ENCODE data around the gene SOX10.
"Not testable (repeated sequence)": the region's sequence is repeated elsewhere in the genome, so short reads cannot be mapped to it uniquely, and the experiment has no call there.

SOX10 gene

DNA sequence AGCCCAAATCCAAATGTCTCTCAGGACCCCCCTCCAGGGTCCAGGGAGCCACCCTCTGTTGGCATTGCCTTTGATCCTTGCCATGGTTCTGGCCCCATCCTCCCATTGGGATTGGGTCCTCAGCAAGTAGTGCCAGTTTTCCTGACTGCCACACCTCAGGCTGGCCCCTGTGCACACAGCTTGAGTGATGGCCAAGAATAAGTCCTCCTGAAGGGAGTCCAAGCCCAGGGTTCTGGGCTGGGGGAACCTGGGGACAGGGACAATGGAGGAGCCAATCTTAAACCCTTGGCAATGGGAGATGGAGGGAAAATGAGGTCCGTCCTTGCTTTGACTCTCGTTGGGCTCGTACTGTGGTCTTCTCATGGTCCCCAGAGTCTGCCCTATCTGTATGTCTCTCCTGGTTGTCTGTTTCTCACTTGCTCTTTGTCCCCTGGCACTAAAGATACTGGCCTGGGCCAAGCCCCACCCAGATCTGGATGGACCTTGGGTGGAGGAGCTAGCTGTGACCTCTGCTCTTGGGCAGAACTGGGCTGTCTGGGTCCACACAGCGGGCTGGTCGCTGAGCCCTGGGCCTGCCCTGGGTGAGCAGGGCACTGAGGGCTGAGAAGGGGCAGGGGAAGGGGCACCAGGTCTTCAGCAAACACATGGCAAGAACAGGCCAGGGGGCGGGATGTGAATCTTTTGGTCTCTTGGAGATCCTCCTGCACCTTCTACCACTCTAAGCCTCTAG, 2.9 kb downstream of the SOX10 start:
- Histone ChIP-seq H3K9ac (ENCODE audit: low read depth, low read length) (no peak overlapping the region), H3K27me3 (ENCODE audit: insufficient read depth, low read length) (peaks cover 39% of the 10 kb centered on the region), H3K4me1 (ENCODE audit: insufficient read depth, low read length) (peaks cover 4% of the 10 kb centered on the region; the same call in 1 of the 2 replicates), H3K36me3 (ENCODE audit: insufficient read depth, low read depth, low read length) (no peaks in the 10 kb centered on the region), H3K9me3 (ENCODE audit: insufficient read depth, low read depth, low read length) (no peaks in the 10 kb centered on the region), H3K27ac (ENCODE audit: low read length) (no peak overlapping the region), H3K4me3 (ENCODE audit: low read length) (no peak overlapping the region)

DNA sequence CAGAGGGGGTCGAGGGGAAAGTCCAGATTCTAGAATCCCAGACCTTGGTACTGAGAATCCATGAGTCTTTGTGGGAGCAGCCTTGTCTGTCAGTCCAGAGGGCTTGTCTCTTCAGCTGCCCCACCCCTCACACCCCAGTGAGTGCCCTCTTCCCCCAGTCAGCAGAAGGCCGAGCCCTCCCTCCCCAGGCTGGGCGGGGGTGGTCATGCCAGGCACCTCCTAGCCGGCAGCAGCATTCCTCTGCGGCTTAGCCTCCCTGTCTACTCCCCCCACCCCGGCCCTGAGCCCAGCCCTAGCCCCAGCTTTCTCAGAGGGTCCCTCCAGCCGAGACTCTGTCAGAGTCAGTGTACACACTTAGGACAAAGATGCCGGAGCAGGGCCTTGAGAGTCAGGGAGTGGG, 4.6 kb downstream of the SOX10 start:
- peaks cover 4% of the 10 kb centered on the region; the same call in 1 of the 2 replicates for H3K4me1 ChIP-seq (ENCODE audit: insufficient read depth, low read length)
- H3K4me3 ChIP-seq (ENCODE audit: low read length) = no peak overlapping the region
- peaks cover 30% of the 10 kb centered on the region for H3K27me3 ChIP-seq (ENCODE audit: insufficient read depth, low read length)
- no peaks in the 10 kb centered on the region for H3K9me3 ChIP-seq (ENCODE audit: insufficient read depth, low read depth, low read length)
- no peak overlapping the region for H3K9ac ChIP-seq (ENCODE audit: low read depth, low read length)
- H3K36me3 ChIP-seq (ENCODE audit: insufficient read depth, low read depth, low read length) = no peaks in the 10 kb centered on the region
- no peak overlapping the region for H3K27ac ChIP-seq (ENCODE audit: low read length)

DNA sequence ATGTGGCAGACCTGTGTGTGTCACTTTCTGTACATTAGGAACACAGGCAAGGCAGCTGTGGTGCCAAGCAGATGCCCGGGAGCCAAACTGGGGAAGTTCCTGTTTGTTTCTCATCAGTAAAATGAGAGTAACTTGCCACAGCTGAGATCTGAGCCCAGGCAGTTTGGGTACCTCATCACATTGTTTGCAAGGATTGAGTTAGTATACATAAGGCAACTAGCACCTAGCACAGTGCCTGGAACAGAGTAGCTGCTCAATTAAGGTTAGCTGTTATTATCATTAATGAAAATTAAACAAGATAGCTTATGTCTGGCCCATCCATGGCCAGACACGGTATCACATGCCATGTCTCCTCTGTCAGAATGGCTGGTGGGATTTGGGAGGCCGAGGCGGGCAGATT, 7.8 kb downstream of the SOX10 start:
- no peak overlapping the region for H3K4me3 ChIP-seq (ENCODE audit: low read length)
- H3K4me1 ChIP-seq (ENCODE audit: insufficient read depth, low read length) = peaks cover 6% of the 10 kb centered on the region; the same call in 1 of the 2 replicates
- no peaks in the 10 kb centered on the region for H3K36me3 ChIP-seq (ENCODE audit: insufficient read depth, low read depth, low read length)
- H3K9me3 ChIP-seq (ENCODE audit: insufficient read depth, low read depth, low read length) = no peaks in the 10 kb centered on the region
- no peaks in the 10 kb centered on the region for H3K27me3 ChIP-seq (ENCODE audit: insufficient read depth, low read length)
- no peak overlapping the region for H3K27ac ChIP-seq (ENCODE audit: low read length)
- H3K9ac ChIP-seq (ENCODE audit: low read depth, low read length) = no peak overlapping the region

DNA sequence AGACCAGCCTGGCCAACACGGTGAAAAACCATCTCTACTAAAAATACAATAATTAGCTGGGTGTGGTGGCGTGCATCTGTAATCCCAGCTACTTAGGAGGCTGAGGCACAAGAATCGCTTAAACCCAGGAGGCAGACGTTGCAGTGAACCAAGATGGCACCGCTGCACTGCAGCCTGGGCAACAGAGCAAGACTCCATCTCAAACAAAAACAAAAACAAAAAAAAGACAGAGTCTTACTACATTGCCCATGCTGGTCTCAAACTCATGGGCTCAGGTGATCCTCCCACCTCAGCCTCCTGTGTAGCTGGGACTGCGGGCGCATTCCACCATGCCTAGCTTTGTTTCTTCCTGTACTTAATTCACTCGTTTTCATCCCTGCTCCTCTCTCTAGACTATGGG, 8.3 kb downstream of the SOX10 start:
- not testable (repeated sequence) for H3K27ac ChIP-seq (ENCODE audit: low read length)

DNA sequence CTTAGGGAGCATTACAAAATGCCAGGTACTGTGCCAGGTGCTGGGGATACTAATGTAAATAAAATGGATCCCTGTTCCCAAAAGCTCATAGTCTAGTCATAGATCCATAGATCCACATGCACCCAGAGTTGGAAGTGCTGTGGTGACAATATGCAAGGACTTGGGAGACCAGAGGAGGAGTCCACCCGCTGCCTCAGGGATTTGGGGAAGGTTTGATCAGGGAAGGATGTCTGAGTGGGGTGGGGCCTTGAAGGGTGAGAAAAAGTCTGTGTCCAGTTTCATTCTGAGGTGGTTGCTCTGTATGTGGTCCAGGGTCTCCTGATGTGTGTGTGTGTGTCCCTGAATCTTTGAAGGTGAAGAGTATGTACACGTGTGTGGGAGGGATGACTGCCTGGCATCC, 9.2 kb downstream of the SOX10 start:
- Histone ChIP-seq H3K4me3 (ENCODE audit: low read length) (no peak overlapping the region), H3K27ac (ENCODE audit: low read length) (no peak overlapping the region), H3K9ac (ENCODE audit: low read depth, low read length) (no peak overlapping the region), H3K36me3 (ENCODE audit: insufficient read depth, low read depth, low read length) (no peaks in the 10 kb centered on the region), H3K4me1 (ENCODE audit: insufficient read depth, low read length) (peaks cover 9% of the 10 kb centered on the region; the same call in 1 of the 2 replicates), H3K27me3 (ENCODE audit: insufficient read depth, low read length) (no peaks in the 10 kb centered on the region), H3K9me3 (ENCODE audit: insufficient read depth, low read depth, low read length) (no peaks in the 10 kb centered on the region)

More for the DNA sequence above, 8.3 kb downstream of the SOX10 start:
- H3K9me3 ChIP-seq (ENCODE audit: insufficient read depth, low read depth, low read length); H3K4me1 ChIP-seq (ENCODE audit: insufficient read depth, low read length); H3K9ac ChIP-seq (ENCODE audit: low read depth, low read length); H3K36me3 ChIP-seq (ENCODE audit: insufficient read depth, low read depth, low read length); H3K27me3 ChIP-seq (ENCODE audit: insufficient read depth, low read length); H3K4me3 ChIP-seq (ENCODE audit: low read length): not testable (repeated sequence)

DNA sequence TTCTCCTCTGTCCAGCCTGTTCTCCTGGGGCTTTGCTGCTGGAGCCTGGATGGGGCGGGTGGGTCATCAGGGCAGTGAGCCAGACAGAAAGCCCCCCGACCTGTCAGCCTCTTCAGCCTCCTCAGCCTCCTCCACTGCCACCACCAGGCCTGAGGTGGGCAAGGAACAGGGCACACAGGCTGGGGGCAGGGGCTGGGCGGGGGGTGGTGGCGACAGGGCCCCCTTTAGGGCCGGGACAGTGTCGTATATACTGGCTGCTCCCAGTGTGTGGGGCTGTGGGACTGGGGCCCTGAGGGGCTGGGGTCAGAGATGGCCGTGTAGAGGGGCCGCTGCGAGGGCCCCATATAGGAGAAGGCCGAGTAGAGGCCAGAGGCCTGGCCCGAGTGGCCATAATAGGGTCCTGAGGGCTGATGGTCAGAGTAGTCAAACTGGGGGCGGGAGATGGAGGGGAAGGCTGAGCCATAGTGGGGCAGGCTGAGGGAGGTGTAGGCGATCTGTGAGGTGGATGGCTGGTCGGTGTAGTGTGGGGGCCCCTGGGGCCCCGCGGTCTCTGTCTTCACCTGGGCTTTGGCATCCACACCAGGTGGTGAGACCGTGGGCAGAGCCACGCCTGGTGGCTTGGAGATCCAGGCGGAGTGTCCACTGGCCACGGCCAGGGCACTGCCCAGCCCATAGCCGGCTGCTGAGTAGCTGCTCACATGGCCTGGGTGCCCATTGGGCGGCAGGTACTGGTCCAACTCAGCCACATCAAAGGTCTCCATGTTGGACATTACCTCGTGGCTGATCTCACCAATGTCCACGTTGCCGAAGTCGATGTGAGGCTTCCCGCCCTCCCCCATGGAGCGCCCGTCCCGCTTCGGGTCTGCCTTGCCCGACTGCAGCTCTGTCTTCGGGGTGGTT, 10.8 kb downstream of the SOX10 start:
- Histone ChIP-seq H3K9ac (ENCODE audit: low read depth, low read length) (no peak overlapping the region), H3K36me3 (ENCODE audit: insufficient read depth, low read depth, low read length) (0 out of 2 replicates have a peak, but pooled peaks cover 4% of the 10 kb centered on the region), H3K9me3 (ENCODE audit: insufficient read depth, low read depth, low read length) (no peaks in the 10 kb centered on the region), H3K27me3 (ENCODE audit: insufficient read depth, low read length) (no peaks in the 10 kb centered on the region), H3K4me1 (ENCODE audit: insufficient read depth, low read length) (peaks cover 9% of the 10 kb centered on the region; the same call in 1 of the 2 replicates), H3K4me3 (ENCODE audit: low read length) (no peak overlapping the region), H3K27ac (ENCODE audit: low read length) (no peak overlapping the region)

DNA sequence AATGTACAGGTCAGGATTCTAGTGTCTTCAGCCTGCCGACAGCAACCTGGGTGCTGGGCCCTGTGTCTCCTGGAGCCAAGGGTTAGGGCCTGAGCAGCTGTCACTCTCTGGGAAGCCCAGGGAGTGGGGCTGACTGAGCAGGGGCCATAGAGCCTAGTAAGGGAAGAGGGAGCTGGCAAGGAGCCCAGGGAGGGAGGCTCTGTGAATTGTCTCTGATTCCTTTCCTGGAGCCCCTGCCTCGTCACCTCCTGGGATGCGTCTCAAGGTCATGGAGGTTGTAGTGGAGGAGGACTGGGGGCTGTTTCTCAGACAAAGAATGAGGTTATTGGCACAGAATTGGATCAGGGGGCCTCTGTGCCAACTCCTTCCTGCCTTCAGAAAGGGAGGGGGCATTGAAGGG, 11.8 kb downstream of the SOX10 start:
- Histone ChIP-seq H3K27ac (ENCODE audit: low read length) (no peak overlapping the region), H3K9ac (ENCODE audit: low read depth, low read length) (peak overlapping the region; percentile 24), H3K4me3 (ENCODE audit: low read length) (no peak overlapping the region), H3K9me3 (ENCODE audit: insufficient read depth, low read depth, low read length) (no peaks in the 10 kb centered on the region), H3K27me3 (ENCODE audit: insufficient read depth, low read length) (no peaks in the 10 kb centered on the region), H3K4me1 (ENCODE audit: insufficient read depth, low read length) (peaks cover 9% of the 10 kb centered on the region; the same call in 1 of the 2 replicates), H3K36me3 (ENCODE audit: insufficient read depth, low read depth, low read length) (peaks cover 9% of the 10 kb centered on the region)

DNA sequence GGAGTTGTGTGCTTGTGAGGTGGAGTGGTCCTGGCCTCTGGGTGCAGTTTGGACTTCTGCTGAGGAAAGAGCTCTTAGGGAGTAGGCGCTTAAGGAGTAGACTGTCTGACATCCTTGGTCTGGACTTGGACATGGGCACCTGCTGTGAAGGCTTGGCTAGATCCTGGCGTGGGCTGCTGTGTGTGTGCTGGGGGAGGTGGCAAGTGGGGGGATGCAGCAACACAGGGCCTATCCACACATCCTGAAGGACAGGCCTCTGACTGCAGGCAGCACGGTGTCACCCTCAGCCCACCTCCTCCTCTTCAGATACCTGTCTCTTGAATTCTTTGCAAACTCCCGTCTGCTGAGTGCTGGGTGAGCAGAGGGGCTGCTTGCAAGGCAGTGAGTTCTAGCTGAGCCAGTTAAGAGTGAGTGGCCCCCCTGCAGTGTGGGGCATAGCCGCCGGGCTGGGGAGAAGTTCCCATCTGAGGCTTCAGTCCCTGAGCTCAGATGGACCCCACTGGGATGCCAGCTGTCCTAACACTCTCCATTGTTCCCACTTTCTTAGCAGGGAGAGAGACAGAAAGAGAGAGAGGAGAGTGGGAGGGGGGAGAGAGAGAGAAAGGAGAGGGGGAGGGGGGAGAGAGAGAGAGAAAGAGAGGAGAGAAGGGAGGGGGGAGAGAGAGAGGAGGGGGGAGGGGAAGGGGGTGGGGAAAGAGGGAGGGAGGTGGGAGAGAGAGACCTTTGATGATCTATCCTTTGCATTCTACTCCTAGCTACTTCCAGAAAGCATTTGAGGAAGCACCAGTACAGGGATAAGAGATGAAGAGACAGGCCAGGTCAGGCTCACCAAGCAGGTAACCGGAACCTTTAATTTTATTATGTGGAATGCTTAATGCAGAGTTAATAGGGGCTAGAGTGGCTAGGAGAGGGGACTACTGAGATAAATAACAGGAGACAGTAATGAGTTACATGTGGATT, 12.6 kb downstream of the SOX10 start:
- no peaks in the 10 kb centered on the region for H3K9me3 ChIP-seq (ENCODE audit: insufficient read depth, low read depth, low read length)
- H3K27ac ChIP-seq (ENCODE audit: low read length) = no peak overlapping the region
- H3K36me3 ChIP-seq (ENCODE audit: insufficient read depth, low read depth, low read length) = peaks cover 17% of the 10 kb centered on the region
- H3K4me1 ChIP-seq (ENCODE audit: insufficient read depth, low read length) = peaks cover 9% of the 10 kb centered on the region; the same call in 1 of the 2 replicates
- peak overlapping the region; percentile 51 for H3K4me3 ChIP-seq (ENCODE audit: low read length)
- H3K27me3 ChIP-seq (ENCODE audit: insufficient read depth, low read length) = no peaks in the 10 kb centered on the region
- H3K9ac ChIP-seq (ENCODE audit: low read depth, low read length) = peak overlapping the region; percentile 39

DNA sequence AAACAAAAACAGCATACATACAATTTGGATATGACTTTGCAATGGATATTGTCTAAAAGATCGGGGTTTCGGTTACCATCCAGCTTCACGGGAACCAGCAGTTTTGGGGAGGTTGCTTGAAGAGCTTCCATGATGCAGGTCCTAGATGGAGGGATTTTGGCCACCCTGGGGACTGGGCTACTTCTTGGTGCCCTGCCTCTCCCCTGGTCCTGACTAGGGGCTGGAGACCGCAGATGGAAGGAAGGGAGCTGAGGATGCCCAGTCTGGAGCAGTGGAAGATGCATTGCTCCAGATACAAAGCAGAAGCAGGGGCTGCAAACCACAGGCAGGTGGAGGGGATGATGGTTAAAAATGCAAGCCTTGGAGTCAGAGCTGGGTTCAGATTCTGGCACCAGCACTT, 13.5 kb downstream of the SOX10 start:
- H3K27me3 ChIP-seq (ENCODE audit: insufficient read depth, low read length) = no peaks in the 10 kb centered on the region
- H3K27ac ChIP-seq (ENCODE audit: low read length) = no peak overlapping the region
- no peak overlapping the region for H3K4me3 ChIP-seq (ENCODE audit: low read length)
- H3K9ac ChIP-seq (ENCODE audit: low read depth, low read length) = no peak overlapping the region
- peaks cover 26% of the 10 kb centered on the region for H3K36me3 ChIP-seq (ENCODE audit: insufficient read depth, low read depth, low read length)
- H3K4me1 ChIP-seq (ENCODE audit: insufficient read depth, low read length) = peaks cover 9% of the 10 kb centered on the region; the same call in 1 of the 2 replicates
- no peaks in the 10 kb centered on the region for H3K9me3 ChIP-seq (ENCODE audit: insufficient read depth, low read depth, low read length)

DNA sequence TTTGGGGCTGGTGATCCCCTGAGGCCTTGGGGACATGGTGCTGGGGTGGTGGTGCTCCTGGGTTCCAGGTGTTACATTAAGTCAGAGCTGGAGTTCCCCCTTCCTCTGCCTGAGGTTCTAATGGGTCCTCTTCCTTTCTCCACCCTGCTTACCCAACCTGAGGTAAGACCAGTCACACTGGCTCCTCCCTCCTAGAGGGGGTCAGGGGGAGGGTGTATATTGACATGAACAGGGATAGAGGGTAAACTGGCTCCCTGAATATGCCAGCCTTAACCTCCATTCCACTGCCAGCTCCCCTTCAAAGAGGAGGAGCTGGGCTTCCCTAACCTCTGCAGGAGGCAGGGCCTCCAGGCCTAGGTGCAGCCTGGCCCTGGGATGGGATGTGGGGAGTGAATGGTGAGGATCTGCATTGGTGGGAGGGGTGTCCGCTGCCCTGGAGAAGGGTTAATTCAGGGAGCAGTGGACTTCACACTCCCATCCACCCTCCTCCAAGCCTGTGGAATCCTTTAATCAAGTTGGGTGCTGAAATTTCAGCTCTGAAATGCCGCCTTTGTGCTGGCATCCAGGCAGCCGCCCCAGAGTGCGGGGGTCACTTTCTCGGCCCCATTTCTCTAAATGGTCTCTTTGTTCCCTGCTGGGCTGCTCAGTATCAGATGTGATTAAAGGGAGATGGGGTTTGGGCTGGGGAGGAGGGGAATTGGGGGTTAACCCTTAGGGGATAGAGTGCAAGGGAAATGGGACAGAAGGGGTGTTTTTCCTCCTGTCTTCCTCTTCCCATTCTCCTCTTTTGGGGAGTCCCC, 15.7 kb downstream of the SOX10 start:
- Histone ChIP-seq H3K4me3 (ENCODE audit: low read length) (no peak overlapping the region), H3K27ac (ENCODE audit: low read length) (no peak overlapping the region), H3K4me1 (ENCODE audit: insufficient read depth, low read length) (peaks cover 9% of the 10 kb centered on the region; the same call in 1 of the 2 replicates), H3K27me3 (ENCODE audit: insufficient read depth, low read length) (no peaks in the 10 kb centered on the region), H3K9me3 (ENCODE audit: insufficient read depth, low read depth, low read length) (no peaks in the 10 kb centered on the region), H3K36me3 (ENCODE audit: insufficient read depth, low read depth, low read length) (peaks cover 34% of the 10 kb centered on the region), H3K9ac (ENCODE audit: low read depth, low read length) (no peak overlapping the region)

All from iPS-20b (cell line).